ENCODE data around the gene CELA2A.

- TF ChIP-seq CTCF (conservative IDR thresholded peaks at IDR 0.05 in 1 of 2, IDR thresholded peaks at IDR 0.05 in 1 of 2; ENCODE audit: low read depth in 1 of 2, low read length in 2 of 2) (no peak), EZH2 (IDR thresholded peaks at IDR 0.05; ENCODE audit: low read length, missing control alignments) (no peak)
These were observed 26.8 kb upstream of the CELA2A start for GRCh38 chr1:15429701-15430149.
